ENCODE measurements around the gene CNGA1. TPM values are rescaled to one million over a fixed set of nuclear protein-coding genes. Genes with fewer than 3 reads are reported as not detected.
"Not testable (repeated sequence)": the region's sequence is repeated elsewhere in the genome, so short reads cannot be mapped to it uniquely, and the experiment has no call there.

Gene CNGA1
- total RNA-seq, 1 donor from 2014 or later = not detected

DNA sequence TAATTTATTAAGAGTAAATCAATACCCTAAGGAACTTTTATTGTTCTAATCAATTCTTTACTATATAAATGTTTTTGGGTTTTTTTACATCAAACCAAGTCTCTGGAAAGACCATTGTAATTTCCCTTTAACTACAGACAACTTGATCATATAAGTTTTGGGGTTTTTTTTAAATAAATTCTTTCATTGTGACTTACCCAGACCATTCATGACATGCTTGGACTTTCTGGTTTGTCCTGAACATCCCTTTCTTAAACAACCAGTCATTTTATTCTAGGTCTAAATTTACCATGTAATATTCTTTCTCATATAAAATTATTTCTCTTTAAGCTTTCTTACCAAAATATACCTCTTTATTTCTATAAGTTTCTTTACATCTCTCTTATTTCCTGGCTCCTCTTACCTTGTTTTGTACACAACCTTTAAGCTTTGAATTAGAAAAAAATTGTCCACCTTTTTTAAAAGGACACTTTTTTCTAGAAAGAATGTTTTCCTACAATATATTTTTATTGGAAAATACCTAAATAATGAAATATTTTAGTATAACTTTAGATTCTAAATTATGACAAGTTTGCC, 8.4 kb downstream of the CNGA1 start:
- Mint-ChIP-seq H3K27me3 (ENCODE audit: unreplicated experiment) (no peaks in the 10 kb centered on the region), H3K27ac (ENCODE audit: unreplicated experiment) (no peak overlapping the region), H3K9me3 (ENCODE audit: unreplicated experiment) (peaks cover 7% of the 10 kb centered on the region), H3K36me3 (ENCODE audit: unreplicated experiment) (peaks cover 6% of the 10 kb centered on the region), H3K4me1 (ENCODE audit: low read depth, unreplicated experiment) (no peaks in the 10 kb centered on the region), H3K4me3 (ENCODE audit: unreplicated experiment) (no peak overlapping the region)
- no peak for DNase-seq
- TF ChIP-seq, protein P1, sequence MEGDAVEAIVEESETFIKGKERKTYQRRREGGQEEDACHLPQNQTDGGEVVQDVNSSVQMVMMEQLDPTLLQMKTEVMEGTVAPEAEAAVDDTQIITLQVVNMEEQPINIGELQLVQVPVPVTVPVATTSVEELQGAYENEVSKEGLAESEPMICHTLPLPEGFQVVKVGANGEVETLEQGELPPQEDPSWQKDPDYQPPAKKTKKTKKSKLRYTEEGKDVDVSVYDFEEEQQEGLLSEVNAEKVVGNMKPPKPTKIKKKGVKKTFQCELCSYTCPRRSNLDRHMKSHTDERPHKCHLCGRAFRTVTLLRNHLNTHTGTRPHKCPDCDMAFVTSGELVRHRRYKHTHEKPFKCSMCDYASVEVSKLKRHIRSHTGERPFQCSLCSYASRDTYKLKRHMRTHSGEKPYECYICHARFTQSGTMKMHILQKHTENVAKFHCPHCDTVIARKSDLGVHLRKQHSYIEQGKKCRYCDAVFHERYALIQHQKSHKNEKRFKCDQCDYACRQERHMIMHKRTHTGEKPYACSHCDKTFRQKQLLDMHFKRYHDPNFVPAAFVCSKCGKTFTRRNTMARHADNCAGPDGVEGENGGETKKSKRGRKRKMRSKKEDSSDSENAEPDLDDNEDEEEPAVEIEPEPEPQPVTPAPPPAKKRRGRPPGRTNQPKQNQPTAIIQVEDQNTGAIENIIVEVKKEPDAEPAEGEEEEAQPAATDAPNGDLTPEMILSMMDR (IDR thresholded peaks at IDR 0.05; ENCODE audit: partially characterized antibody, unreplicated experiment) = no peak

DNA sequence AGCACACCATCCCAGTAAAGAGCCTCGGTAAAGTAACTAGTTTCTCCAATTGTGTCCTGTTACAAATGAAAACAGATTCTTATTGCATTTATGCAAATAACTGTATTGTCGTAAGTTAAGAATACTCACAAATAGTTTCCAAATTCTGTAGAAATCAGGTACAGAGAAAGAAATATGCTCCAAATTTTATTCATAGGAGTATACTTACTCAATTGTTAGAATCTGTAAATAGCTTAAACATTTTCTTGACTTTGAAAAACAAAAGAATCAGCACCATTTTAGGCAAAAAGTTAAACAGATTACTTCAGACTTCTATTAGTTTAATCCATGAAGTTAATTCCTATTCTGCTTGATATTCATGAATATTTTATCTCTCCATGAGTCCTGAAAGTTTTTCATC, 10.7 kb downstream of the CNGA1 start:
- Mint-ChIP-seq H3K4me3 (ENCODE audit: unreplicated experiment) (no peak overlapping the region), H3K9me3 (ENCODE audit: unreplicated experiment) (peaks cover 5% of the 10 kb centered on the region), H3K36me3 (ENCODE audit: unreplicated experiment) (peaks cover 6% of the 10 kb centered on the region), H3K4me1 (ENCODE audit: low read depth, unreplicated experiment) (no peaks in the 10 kb centered on the region), H3K27ac (ENCODE audit: unreplicated experiment) (no peak overlapping the region), H3K27me3 (ENCODE audit: unreplicated experiment) (no peaks in the 10 kb centered on the region)
- no peak for DNase-seq
- TF ChIP-seq, protein P1 (IDR thresholded peaks at IDR 0.05; ENCODE audit: partially characterized antibody, unreplicated experiment) = no peak

DNA sequence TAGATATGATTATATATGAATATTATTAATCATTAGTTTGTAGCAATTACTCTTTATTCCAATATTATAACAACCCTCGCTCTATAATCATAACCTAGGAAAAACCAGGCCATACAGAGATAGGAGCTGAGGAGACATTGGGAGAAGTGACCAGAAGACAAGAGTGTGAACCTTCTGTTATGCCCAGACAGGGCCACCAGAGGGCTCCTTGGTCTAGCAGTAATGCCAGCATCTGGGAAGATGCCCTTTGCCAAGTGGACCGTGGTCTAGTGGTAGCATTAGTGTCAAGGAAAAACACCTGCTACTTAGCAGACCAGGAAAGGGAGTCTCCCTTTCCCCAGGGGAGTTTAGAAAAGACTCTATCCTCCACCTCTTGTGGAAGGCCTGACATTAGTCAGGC, 12.9 kb downstream of the CNGA1 start:
- TF ChIP-seq, protein P1 (IDR thresholded peaks at IDR 0.05; ENCODE audit: partially characterized antibody, unreplicated experiment) = peak; percentile 26
- DNase-seq = peak; percentile 25
- H3K27ac Mint-ChIP-seq (ENCODE audit: unreplicated experiment); H3K36me3 Mint-ChIP-seq (ENCODE audit: unreplicated experiment); H3K4me3 Mint-ChIP-seq (ENCODE audit: unreplicated experiment); H3K4me1 Mint-ChIP-seq (ENCODE audit: low read depth, unreplicated experiment); H3K9me3 Mint-ChIP-seq (ENCODE audit: unreplicated experiment); H3K27me3 Mint-ChIP-seq (ENCODE audit: unreplicated experiment): not testable (repeated sequence)

DNA sequence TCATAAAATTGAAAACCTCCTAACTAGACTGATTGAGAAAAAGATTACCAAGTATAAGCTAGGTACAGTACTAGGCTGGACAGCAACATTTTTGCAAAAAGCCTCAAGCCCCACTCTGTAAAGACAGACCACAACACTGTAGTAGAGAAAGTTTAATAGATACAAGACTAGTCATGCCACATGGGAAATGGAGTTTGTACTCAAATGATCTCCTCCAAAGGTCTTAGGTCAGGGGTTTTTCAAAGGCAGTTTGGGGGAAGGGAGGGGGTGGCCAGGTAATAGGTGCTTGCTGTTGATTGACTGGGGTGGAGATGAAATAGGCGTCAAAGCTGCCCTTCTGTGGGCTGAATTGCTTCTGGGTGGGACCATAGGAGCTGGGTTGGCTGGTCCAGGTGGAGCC, 14.2 kb downstream of the CNGA1 start:
- H3K4me1 Mint-ChIP-seq (ENCODE audit: low read depth, unreplicated experiment) = no peaks in the 10 kb centered on the region
- peaks cover 6% of the 10 kb centered on the region for H3K36me3 Mint-ChIP-seq (ENCODE audit: unreplicated experiment)

DNA sequence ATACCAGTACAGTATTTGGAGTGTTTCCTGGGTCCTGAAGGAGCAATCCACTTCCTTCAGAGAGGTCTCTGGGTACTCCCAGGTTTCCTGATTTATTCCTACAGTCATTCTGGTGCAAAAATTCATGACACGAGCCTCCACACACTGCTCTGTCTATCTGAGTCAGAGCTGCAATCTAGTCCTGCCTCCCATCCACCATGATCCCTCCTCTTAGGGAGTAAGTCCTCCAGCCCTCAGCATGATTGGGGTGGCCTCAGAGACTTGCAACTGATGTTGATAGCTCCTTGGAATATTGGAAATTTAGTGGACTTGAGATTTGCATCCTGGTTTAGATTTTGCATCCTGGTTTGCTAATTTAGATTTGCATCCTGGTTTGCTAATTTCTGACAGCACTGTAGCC, 20.5 kb downstream of the CNGA1 start:
- DNase-seq = no peak
- TF ChIP-seq, protein P1 (IDR thresholded peaks at IDR 0.05; ENCODE audit: partially characterized antibody, unreplicated experiment) = no peak
- Mint-ChIP-seq H3K4me1 (ENCODE audit: low read depth, unreplicated experiment) (no peaks in the 10 kb centered on the region), H3K36me3 (ENCODE audit: unreplicated experiment) (no peaks in the 10 kb centered on the region), H3K27me3 (ENCODE audit: unreplicated experiment) (no peaks in the 10 kb centered on the region), H3K4me3 (ENCODE audit: unreplicated experiment) (no peak overlapping the region), H3K9me3 (ENCODE audit: unreplicated experiment) (no peaks in the 10 kb centered on the region), H3K27ac (ENCODE audit: unreplicated experiment) (no peak overlapping the region)

More for the DNA sequence above, 14.2 kb downstream of the CNGA1 start:
- Mint-ChIP-seq H3K27me3 (ENCODE audit: unreplicated experiment) (no peaks in the 10 kb centered on the region), H3K9me3 (ENCODE audit: unreplicated experiment) (peaks cover 4% of the 10 kb centered on the region), H3K27ac (ENCODE audit: unreplicated experiment) (no peak overlapping the region), H3K4me3 (ENCODE audit: unreplicated experiment) (no peak overlapping the region)
- DNase-seq = no peak
- TF ChIP-seq, protein P1 (IDR thresholded peaks at IDR 0.05; ENCODE audit: partially characterized antibody, unreplicated experiment) = no peak

DNA sequence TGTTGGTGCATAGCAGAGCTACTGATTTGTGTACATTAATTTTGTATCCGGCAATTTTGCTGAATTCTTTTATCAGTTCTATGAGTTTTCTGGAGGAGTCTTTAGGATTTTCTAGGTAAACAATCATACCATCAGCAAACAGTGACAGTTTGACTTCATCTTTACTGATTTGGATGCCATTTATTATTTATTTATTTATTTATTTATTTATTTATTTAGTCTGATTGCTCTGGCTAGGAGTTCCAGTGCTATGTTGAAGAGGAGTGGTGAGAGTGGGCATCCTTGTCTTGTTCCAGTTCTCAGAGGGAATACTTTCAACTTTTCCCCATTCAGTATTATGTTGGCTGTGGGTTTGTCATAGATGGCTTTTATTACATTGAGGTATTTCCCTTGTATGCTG, 24.0 kb downstream of the CNGA1 start:
- not testable (repeated sequence) for H3K4me1 Mint-ChIP-seq (ENCODE audit: low read depth, unreplicated experiment); H3K27me3 Mint-ChIP-seq (ENCODE audit: unreplicated experiment); H3K36me3 Mint-ChIP-seq (ENCODE audit: unreplicated experiment); DNase-seq; H3K27ac Mint-ChIP-seq (ENCODE audit: unreplicated experiment); H3K9me3 Mint-ChIP-seq (ENCODE audit: unreplicated experiment); H3K4me3 Mint-ChIP-seq (ENCODE audit: unreplicated experiment)
